SK-N-SH treated with all-trans-retinoic acid at 6 μM for 48 hours (cell line): Measurements from ENCODE around the gene MARCHF10.

Experiments used
- ATAC-seq: fragments of 200-7000 bp; cut with Tn5 transposase; 3 replicates; pipeline ENCODE4 v1.9.1; 2020; ENCODE audit warnings: mild to moderate bottlenecking, moderate library complexity
- BACH2 ChIP-seq: fragments of 250-450 bp; sonication (Bioruptor Pico); IDR thresholded peaks from 2 replicates; pipeline ENCODE4 v1.9.0; 2021; ENCODE audit warnings: mild to moderate bottlenecking, borderline replicate concordance
- CREB5 ChIP-seq: fragments of 250-450 bp; sonication (Bioruptor Pico); IDR thresholded peaks from 2 replicates; pipeline ENCODE4 v1.5.1; 2020; ENCODE audit warnings: low read depth, mild to moderate bottlenecking, moderate library complexity
- CSDC2 ChIP-seq: fragments of 250-450 bp; sonication (Bioruptor Pico); IDR thresholded peaks from 2 replicates; pipeline ENCODE4 v1.5.0; 2020; ENCODE audit warnings: mild to moderate bottlenecking, moderate library complexity
- ESRRG ChIP-seq: fragments of 250-450 bp; sonication (Bioruptor Pico); IDR thresholded peaks from 2 replicates; pipeline ENCODE4 v1.6.1; 2021; ENCODE audit warnings: mild to moderate bottlenecking
- GLIS3 ChIP-seq: fragments of 250-450 bp; sonication (Bioruptor Pico); IDR thresholded peaks from 2 replicates; pipeline ENCODE4 v1.5.0; 2020; ENCODE audit warnings: mild to moderate bottlenecking, moderate library complexity
- ISL1 ChIP-seq: fragments of 250-450 bp; sonication (Bioruptor Pico); IDR thresholded peaks from 2 replicates; pipeline ENCODE4 v2.1.2; 2022; ENCODE audit warnings: mild to moderate bottlenecking, moderate library complexity
- OSR1 ChIP-seq: fragments of 250-450 bp; sonication (Bioruptor Pico); IDR thresholded peaks from 2 replicates; pipeline ENCODE4 v1.8.0; 2022; ENCODE audit warnings: moderate library complexity, mild to moderate bottlenecking, inconsistent platforms
- PATZ1 ChIP-seq: fragments of 250-450 bp; sonication (Bioruptor Pico); IDR thresholded peaks from 2 replicates; pipeline ENCODE4 v1.8.0; 2020; ENCODE audit warnings: mild to moderate bottlenecking, moderate library complexity, borderline replicate concordance
- POU6F1 ChIP-seq: fragments of 250-450 bp; sonication (Bioruptor Pico); IDR thresholded peaks from 2 replicates; pipeline ENCODE4 v1.8.0; 2021; ENCODE audit warnings: low read depth, mild to moderate bottlenecking, moderate library complexity, borderline replicate concordance
- PPARA ChIP-seq: fragments of 250-450 bp; sonication (Bioruptor Pico); IDR thresholded peaks from 2 replicates; pipeline ENCODE4 v1.5.0; 2020; ENCODE audit warnings: mild to moderate bottlenecking, borderline replicate concordance
- RARB ChIP-seq: fragments of 250-450 bp; sonication (Bioruptor Pico); IDR thresholded peaks from 2 replicates; pipeline ENCODE4 v1.8.0; 2021; ENCODE audit warnings: mild to moderate bottlenecking, moderate library complexity
- SNAI2 ChIP-seq: fragments of 250-450 bp; sonication (Bioruptor Pico); IDR thresholded peaks from 2 replicates; pipeline ENCODE4 v1.5.0; 2020; ENCODE audit warnings: mild to moderate bottlenecking, moderate library complexity
- TCF4 ChIP-seq: fragments of 250-450 bp; sonication (Bioruptor Pico); IDR thresholded peaks from 2 replicates; pipeline ENCODE4 v1.8.0; 2021; ENCODE audit warnings: mild to moderate bottlenecking, moderate library complexity, borderline replicate concordance
- TOX ChIP-seq: fragments of 250-450 bp; sonication (Bioruptor Pico); IDR thresholded peaks from 2 replicates; pipeline ENCODE4 v1.8.0; 2021; ENCODE audit warnings: mild to moderate bottlenecking, moderate library complexity, borderline replicate concordance
- TSHZ2 ChIP-seq: fragments of 250-450 bp; sonication (Bioruptor Pico); IDR thresholded peaks from 2 replicates; pipeline ENCODE4 v1.5.0; 2020; ENCODE audit warnings: mild to moderate bottlenecking, moderate library complexity
- ZC3H10 ChIP-seq: fragments of 250-450 bp; sonication (Bioruptor Pico); IDR thresholded peaks from 2 replicates; pipeline ENCODE4 v1.5.1; 2021; ENCODE audit warnings: mild to moderate bottlenecking, moderate library complexity
- ZFP3 ChIP-seq: fragments of 250-450 bp; sonication (Bioruptor Pico); IDR thresholded peaks from 2 replicates; pipeline ENCODE4 v1.5.0; 2020; ENCODE audit warnings: mild to moderate bottlenecking, moderate library complexity
- ZFP30 ChIP-seq: fragments of 450-650 bp; formaldehyde crosslinking; IDR thresholded peaks from 2 replicates; pipeline ENCODE4 v1.5.0; 2022; ENCODE audit warnings: mild to moderate bottlenecking, moderate library complexity
- ZNF565 ChIP-seq: fragments of 450-650 bp; formaldehyde crosslinking; conservative IDR thresholded peaks from 2 replicates; pipeline ENCODE4 v1.5.0; 2020; ENCODE audit warnings: low read depth, mild to moderate bottlenecking, moderate library complexity
- ZNF70 ChIP-seq: fragments of 450-650 bp; formaldehyde crosslinking; IDR thresholded peaks from 2 replicates; pipeline ENCODE4 v1.5.0; 2020; ENCODE audit warnings: mild to moderate bottlenecking, moderate library complexity
- ZNF8 ChIP-seq: fragments of 450-650 bp; formaldehyde crosslinking; IDR thresholded peaks from 2 replicates; pipeline ENCODE4 v1.5.0; 2020; ENCODE audit warnings: mild to moderate bottlenecking, moderate library complexity

MARCHF10 gene

DNA sequence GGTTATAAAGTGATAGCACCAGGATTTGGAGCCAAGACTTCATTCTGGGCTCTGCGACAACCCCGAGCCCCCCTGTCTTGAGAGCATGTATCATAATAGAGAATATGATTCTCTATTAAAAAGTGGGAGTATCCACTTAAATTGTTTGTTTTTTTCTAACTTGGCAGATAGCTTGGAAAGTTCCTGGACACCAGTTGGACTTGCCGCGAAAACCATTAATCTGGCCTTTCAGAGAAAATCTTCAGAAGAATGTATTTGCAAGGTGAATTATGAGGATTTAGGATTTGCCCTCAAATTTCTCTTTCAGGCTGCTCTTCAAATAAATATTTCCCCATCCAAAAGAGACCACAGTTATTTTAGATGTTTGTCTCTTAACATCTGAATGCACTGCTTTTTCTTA is 53.5 kb downstream of the MARCHF10 start:
- ATAC-seq, result no peak
- TF ChIP-seq TOX (CRISPR knock-in tag), result no peak
- TF ChIP-seq ZFP30 (CRISPR knock-in tag), result no peak
- no peak for TF ChIP-seq ZFP3
- no peak for TF ChIP-seq CREB5 (CRISPR knock-in tag)
- no peak for TF ChIP-seq PATZ1 (CRISPR knock-in tag)
- TF ChIP-seq ZNF565, result no peak
- no peak for TF ChIP-seq RARB
- no peak for TF ChIP-seq ISL1 (CRISPR knock-in tag)
- no peak for TF ChIP-seq CSDC2 (CRISPR knock-in tag)
- TF ChIP-seq GLIS3, result no peak
- no peak for TF ChIP-seq POU6F1 (CRISPR knock-in tag)
- TF ChIP-seq ZNF70 (CRISPR knock-in tag), result no peak
- no peak for TF ChIP-seq ESRRG (CRISPR knock-in tag)
- no peak for TF ChIP-seq SNAI2 (CRISPR knock-in tag)

- TF ChIP-seq PATZ1 (CRISPR knock-in tag) (no peak), PPARA (CRISPR knock-in tag) (no peak), ZC3H10 (CRISPR knock-in tag) (no peak), ZNF8 (no peak)
- no peak for ATAC-seq
Measured at GRCh38 chr17:62753562-62753961, 54.6 kb downstream of the MARCHF10 start.

- TF ChIP-seq ZFP3, result no peak
- no peak for TF ChIP-seq ISL1 (CRISPR knock-in tag)
- no peak for TF ChIP-seq ZNF8
- no peak for TF ChIP-seq ZC3H10 (CRISPR knock-in tag)
- TF ChIP-seq BACH2 (CRISPR knock-in tag), result no peak
- no peak for TF ChIP-seq PATZ1 (CRISPR knock-in tag)
- no peak for TF ChIP-seq PPARA (CRISPR knock-in tag)
- TF ChIP-seq OSR1 (CRISPR knock-in tag), result no peak
- no peak for TF ChIP-seq POU6F1 (CRISPR knock-in tag)
- TF ChIP-seq ZFP30 (CRISPR knock-in tag), result no peak
- TF ChIP-seq CREB5 (CRISPR knock-in tag), result no peak
- no peak for TF ChIP-seq TSHZ2
- TF ChIP-seq SNAI2 (CRISPR knock-in tag), result no peak
- TF ChIP-seq GLIS3, result no peak
- TF ChIP-seq TCF4 (CRISPR knock-in tag), result no peak
- TF ChIP-seq, all 23 proteins: peak for 0
Measured at GRCh38 chr17:62751060-62751691, 56.9 kb downstream of the MARCHF10 start.

More at GRCh38 chr17:62751060-62751691, 56.9 kb downstream of the MARCHF10 start:
- ATAC-seq, result no peak
